T-helper 1 cell treated with Interleukin-12 subunit alpha and Interleukin-12 subunit beta and Interleukin-4 antibody, amounts not matched to agents 30 μg/mL and 1 μg/mL, for 36 hours (primary cell): ENCODE results near the gene HPCAL1.
A peak's percentile ranks its signal among the peaks of the same experiment; 100 is the strongest.

ENCODE experiments used
- H3K27ac Mint-ChIP-seq: one replicate; pipeline ENCODE4 v1.8.0; 2021; ENCODE audit warnings: mild to moderate bottlenecking, mixed read lengths
- H3K27me3 Mint-ChIP-seq: one replicate; pipeline ENCODE4 v1.8.0; 2021; ENCODE audit warnings: low read depth, mixed read lengths
- H3K36me3 Mint-ChIP-seq: one replicate; pipeline ENCODE4 v1.8.0; 2021; ENCODE audit warnings: low read depth, mixed read lengths
- H3K4me1 Mint-ChIP-seq: one replicate; pipeline ENCODE4 v1.8.0; 2021; ENCODE audit warnings: low read depth, mixed read lengths
- H3K4me3 Mint-ChIP-seq: one replicate; pipeline ENCODE4 v1.8.0; 2021; ENCODE audit warnings: mild to moderate bottlenecking, moderate library complexity, mixed read lengths
- H3K9me3 Mint-ChIP-seq: one replicate; pipeline ENCODE4 v1.8.0; 2021; ENCODE audit warnings: mixed read lengths

The HPCAL1 gene

GRCh38 chr2:10276481-10277292 is 26.0 kb upstream of the HPCAL1 start:
- H3K4me3 Mint-ChIP-seq, result no peak overlapping the region
- H3K36me3 Mint-ChIP-seq, result no peaks in the 10 kb centered on the region
- H3K27me3 Mint-ChIP-seq, result peaks cover 8% of the 10 kb centered on the region
- no peaks in the 10 kb centered on the region for H3K9me3 Mint-ChIP-seq
- peaks cover 8% of the 10 kb centered on the region for H3K4me1 Mint-ChIP-seq
- H3K27ac Mint-ChIP-seq, result no peak overlapping the region

- peak overlapping the region; percentile 31 for H3K27ac Mint-ChIP-seq
- H3K36me3 Mint-ChIP-seq, result no peaks in the 10 kb centered on the region
- H3K4me1 Mint-ChIP-seq, result peaks cover 8% of the 10 kb centered on the region
- no peak overlapping the region for H3K4me3 Mint-ChIP-seq
- H3K27me3 Mint-ChIP-seq, result peaks cover 8% of the 10 kb centered on the region
- no peaks in the 10 kb centered on the region for H3K9me3 Mint-ChIP-seq
Observed at GRCh38 chr2:10277293-10278028, 25.2 kb upstream of the HPCAL1 start.

- H3K36me3 Mint-ChIP-seq, result no peaks in the 10 kb centered on the region
- H3K4me3 Mint-ChIP-seq, result no peak overlapping the region
- no peaks in the 10 kb centered on the region for H3K9me3 Mint-ChIP-seq
- H3K4me1 Mint-ChIP-seq, result peaks cover 8% of the 10 kb centered on the region
- peaks cover 8% of the 10 kb centered on the region for H3K27me3 Mint-ChIP-seq
- peak overlapping the region; percentile 16 for H3K27ac Mint-ChIP-seq
Observed at GRCh38 chr2:10278029-10278762, 24.5 kb upstream of the HPCAL1 start.

DNA sequence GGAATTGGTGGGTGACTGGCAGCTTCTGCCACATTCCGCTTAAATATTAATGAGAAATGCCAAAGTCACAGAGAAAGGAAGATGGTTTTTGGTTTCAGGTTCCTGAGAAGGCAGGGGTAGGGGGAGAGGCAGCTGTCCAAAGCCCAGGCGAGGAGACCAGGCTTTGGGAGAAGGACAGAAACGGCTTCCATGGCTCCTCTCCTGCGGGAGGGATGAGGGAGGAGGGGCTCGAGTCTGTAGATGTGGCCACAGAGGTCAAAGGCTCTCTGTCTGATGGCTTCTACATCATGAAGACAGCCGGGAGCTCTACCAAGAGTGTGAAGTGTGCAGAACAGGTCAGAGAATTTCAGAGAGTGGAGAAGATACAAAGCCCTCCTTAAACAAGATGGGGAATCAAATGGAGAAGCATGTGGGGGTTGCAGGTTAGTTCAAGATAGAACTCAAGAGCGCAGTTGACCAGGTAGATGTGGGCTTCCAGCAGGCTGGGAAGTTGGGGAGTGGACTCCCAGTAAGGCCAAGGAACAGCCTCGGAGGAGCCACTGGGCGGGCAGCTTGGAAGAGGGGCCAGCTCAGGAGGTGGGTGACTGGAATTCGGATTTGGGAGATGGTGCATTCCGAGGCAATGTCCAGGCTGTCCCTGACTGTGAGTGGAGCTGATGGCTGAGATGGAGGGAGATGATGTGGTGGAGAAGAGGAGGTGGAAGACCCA is 23.8 kb upstream of the HPCAL1 start:
- H3K4me3 Mint-ChIP-seq, result no peak overlapping the region
- peaks cover 8% of the 10 kb centered on the region for H3K4me1 Mint-ChIP-seq
- no peaks in the 10 kb centered on the region for H3K9me3 Mint-ChIP-seq
- H3K36me3 Mint-ChIP-seq, result no peaks in the 10 kb centered on the region
- peaks cover 8% of the 10 kb centered on the region for H3K27me3 Mint-ChIP-seq
- no peak overlapping the region for H3K27ac Mint-ChIP-seq

DNA sequence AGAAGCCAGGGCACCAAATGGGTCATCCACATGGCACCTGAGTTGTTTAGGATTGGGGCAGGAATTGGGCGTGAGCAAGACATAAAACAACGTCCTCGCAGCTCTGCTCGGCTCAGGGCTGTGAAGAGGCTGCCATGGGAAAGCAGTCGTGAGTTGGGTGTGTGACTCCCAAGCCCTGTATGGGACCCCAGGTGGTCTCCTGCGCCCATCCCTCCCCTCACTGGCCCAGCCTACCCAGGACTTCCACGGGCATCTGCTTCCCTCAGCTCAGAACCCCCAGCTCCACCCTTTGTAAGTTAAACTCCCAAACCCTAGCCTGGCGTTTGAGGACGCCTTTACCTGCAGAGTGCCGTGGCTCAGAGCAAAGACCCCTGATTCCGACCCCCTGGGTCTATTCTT is 23.2 kb upstream of the HPCAL1 start:
- Mint-ChIP-seq H3K36me3 (no peaks in the 10 kb centered on the region), H3K27ac (no peak overlapping the region), H3K27me3 (peaks cover 8% of the 10 kb centered on the region), H3K9me3 (no peaks in the 10 kb centered on the region), H3K4me3 (no peak overlapping the region), H3K4me1 (peaks cover 8% of the 10 kb centered on the region)

DNA sequence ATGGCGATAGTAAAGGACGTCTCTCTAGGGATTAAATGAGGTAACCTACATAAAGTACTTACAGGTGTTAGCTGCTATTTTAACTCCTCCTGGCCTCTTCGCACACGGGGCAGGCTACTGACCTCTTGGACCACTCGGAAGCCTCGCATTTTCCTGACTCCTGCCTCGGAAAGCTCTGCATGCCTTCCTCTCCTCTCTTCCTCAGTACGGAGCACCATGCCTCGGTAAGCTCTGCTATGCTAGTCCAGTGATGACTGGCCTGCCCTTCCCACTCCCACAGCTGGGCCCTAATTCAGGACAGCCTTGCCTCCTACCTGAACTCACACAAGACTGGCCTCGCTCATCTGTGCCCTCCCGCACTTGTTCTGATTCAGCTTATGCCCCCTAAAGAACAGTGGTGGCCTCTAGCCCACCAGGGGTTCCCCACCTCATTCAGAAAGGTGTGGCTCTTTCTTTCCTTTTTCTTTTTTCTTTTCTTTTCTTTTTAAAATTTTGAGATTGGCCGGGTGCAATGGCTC is 22.7 kb upstream of the HPCAL1 start:
- Mint-ChIP-seq H3K4me3 (no peak overlapping the region), H3K36me3 (no peaks in the 10 kb centered on the region), H3K27me3 (peaks cover 8% of the 10 kb centered on the region), H3K9me3 (no peaks in the 10 kb centered on the region), H3K4me1 (peaks cover 8% of the 10 kb centered on the region), H3K27ac (no peak overlapping the region)

GRCh38 chr2:10281891-10282290 is 20.8 kb upstream of the HPCAL1 start:
- H3K27ac Mint-ChIP-seq, result no peak overlapping the region
- no peaks in the 10 kb centered on the region for H3K36me3 Mint-ChIP-seq
- no peak overlapping the region for H3K4me3 Mint-ChIP-seq

DNA sequence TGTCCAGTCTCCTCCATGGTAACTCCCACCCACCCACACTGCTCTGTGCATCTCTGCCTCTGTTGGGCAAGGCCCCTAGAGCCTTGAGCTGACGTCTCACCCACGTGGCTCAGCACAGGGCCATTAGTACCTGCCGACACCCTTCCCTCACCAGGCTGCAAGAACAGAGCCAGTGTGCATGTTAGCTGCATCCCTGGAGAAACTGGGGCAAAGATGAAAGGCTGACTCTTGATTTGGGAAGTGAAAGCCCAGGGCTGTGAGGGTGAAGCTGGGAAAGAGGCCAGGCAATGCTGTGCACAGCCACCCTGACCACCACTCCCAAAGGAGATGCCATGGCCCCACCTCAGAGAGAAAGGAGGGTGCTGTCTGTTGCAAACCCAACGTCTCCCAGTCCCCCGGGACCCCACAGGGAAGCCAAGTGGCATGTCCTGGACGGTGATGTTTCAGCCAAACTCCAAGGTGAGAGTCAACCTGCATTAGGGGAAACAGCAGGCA is 20.0 kb upstream of the HPCAL1 start:
- no peak overlapping the region for H3K4me3 Mint-ChIP-seq
- H3K27me3 Mint-ChIP-seq, result peaks cover 9% of the 10 kb centered on the region
- no peaks in the 10 kb centered on the region for H3K9me3 Mint-ChIP-seq
- H3K36me3 Mint-ChIP-seq, result no peaks in the 10 kb centered on the region
- no peak overlapping the region for H3K27ac Mint-ChIP-seq
- H3K4me1 Mint-ChIP-seq, result peaks cover 6% of the 10 kb centered on the region

More at GRCh38 chr2:10281891-10282290, 20.8 kb upstream of the HPCAL1 start:
- H3K4me1 Mint-ChIP-seq, result peaks cover 6% of the 10 kb centered on the region
- H3K27me3 Mint-ChIP-seq, result peaks cover 8% of the 10 kb centered on the region
- H3K9me3 Mint-ChIP-seq, result no peaks in the 10 kb centered on the region

DNA sequence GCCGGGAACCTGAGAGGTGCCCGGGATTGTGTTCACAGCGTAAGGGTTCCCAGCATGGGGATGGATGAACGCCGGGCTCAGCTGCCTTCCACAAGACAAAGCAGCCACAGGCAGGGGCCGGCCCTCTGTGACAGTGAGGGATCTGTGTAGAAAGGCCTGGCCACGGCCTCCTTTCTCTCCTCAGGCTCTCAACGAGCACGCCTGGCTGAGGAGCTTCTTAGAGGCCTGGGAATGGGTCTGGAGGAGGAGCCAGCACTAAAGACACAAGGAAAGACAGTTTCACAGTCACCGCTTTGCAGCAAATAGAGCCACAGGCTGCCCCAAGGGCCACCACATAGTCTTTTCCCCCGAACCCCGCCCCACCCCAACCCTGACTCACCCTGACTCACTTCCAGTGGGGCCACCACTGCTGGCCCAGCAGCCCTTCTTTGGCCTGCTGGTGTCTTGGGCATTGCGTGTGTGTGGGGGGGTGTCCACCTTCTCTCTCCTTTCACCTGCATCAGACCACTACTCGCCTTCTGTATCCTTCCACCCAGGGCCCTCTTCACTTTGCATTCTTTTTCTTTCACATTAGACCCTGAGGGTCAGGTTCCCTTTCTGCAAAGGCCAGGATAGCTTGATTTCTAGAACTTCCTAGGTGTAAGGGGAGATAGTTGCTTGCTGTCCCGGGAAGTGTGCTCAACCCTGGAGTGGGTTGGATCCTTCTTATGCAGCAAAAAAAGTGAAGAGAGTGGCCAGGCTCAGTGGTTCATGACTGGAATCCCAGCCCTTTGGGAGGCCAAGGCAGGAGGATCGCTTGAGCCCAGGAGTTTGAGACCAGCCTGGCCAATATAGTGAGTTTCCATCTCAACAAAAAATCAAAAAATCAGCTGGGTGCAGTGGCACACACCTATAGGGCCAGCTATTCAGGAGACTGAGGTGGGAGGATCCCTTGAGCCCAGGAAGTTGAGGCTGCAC is 19.3 kb upstream of the HPCAL1 start:
- H3K4me1 Mint-ChIP-seq, result peaks cover 3% of the 10 kb centered on the region
- peaks cover 11% of the 10 kb centered on the region for H3K27me3 Mint-ChIP-seq
- no peak overlapping the region for H3K27ac Mint-ChIP-seq
- H3K9me3 Mint-ChIP-seq, result no peaks in the 10 kb centered on the region
- H3K36me3 Mint-ChIP-seq, result no peaks in the 10 kb centered on the region
- no peak overlapping the region for H3K4me3 Mint-ChIP-seq

- H3K36me3 Mint-ChIP-seq, result no peaks in the 10 kb centered on the region
- peaks cover 8% of the 10 kb centered on the region for H3K27me3 Mint-ChIP-seq
- no peak overlapping the region for H3K4me3 Mint-ChIP-seq
- no peaks in the 10 kb centered on the region for H3K4me1 Mint-ChIP-seq
- H3K9me3 Mint-ChIP-seq, result no peaks in the 10 kb centered on the region
- H3K27ac Mint-ChIP-seq, result no peak overlapping the region
Observed at GRCh38 chr2:10284108-10284870, 18.4 kb upstream of the HPCAL1 start.

- Mint-ChIP-seq H3K36me3 (no peaks in the 10 kb centered on the region), H3K27ac (no peak overlapping the region), H3K4me1 (no peaks in the 10 kb centered on the region), H3K4me3 (no peak overlapping the region), H3K9me3 (no peaks in the 10 kb centered on the region), H3K27me3 (peaks cover 8% of the 10 kb centered on the region)
Observed at GRCh38 chr2:10285191-10285555, 17.5 kb upstream of the HPCAL1 start.

GRCh38 chr2:10285556-10286198 is 17.0 kb upstream of the HPCAL1 start:
- Mint-ChIP-seq H3K27me3 (peaks cover 8% of the 10 kb centered on the region), H3K9me3 (no peaks in the 10 kb centered on the region), H3K27ac (no peak overlapping the region), H3K4me1 (no peaks in the 10 kb centered on the region), H3K4me3 (no peak overlapping the region), H3K36me3 (no peaks in the 10 kb centered on the region)
